ENCODE results near the gene PCDHA6. TPM values are rescaled to one million over a fixed set of nuclear protein-coding genes. Genes with fewer than 3 reads are reported as not detected.
"Not testable (repeated sequence)": the region's sequence is repeated elsewhere in the genome, so short reads cannot be mapped to it uniquely, and the experiment has no call there.

PCDHA6 gene
- total RNA-seq, 4 donors from 2014 or later: 0.12 to 1.5 (median 0.99) TPM

DNA sequence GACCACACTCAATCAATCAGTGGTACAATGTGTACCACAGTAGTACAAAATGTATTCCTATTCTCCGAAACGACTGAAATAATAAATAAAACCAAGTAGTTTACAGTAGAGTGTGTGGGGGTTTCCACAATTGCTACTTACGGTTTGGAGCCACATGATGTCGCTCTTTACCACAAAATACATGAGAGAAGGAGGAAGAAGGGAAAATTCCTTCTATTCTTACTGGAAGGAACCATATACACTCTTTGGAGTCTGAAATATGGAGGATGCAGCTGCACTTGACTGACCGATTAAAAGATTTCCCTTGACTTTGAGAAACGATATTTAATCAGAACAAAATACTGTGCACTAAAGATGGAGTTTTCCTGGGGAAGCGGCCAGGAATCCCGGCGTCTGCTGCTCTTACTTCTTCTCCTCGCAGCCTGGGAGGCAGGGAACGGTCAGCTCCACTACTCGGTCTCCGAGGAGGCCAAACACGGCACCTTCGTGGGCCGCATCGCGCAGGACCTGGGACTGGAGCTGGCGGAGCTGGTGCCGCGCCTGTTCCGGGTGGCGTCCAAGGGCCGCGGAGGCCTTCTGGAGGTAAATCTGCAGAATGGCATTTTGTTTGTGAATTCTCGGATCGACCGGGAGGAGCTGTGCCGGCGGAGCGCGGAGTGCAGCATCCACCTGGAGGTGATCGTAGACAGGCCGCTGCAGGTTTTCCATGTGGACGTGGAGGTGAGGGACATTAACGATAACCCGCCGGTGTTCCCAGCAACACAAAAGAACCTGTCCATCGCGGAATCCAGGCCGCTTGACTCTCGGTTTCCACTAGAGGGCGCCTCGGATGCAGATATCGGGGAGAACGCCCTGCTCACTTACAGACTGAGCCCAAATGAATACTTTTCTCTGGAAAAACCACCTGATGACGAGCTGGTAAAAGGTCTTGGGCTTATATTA lies 20.7 kb upstream of the PCDHA6 start, which contains the start of gene PCDHA4:
Gene PCDHA4 (plus strand): TSS at position 235 of the 942 bp plus-strand sequence.
- ATAC-seq (ENCODE audit: low FRiP score) (peak; percentile 78), DNase-seq (ENCODE audit: low spot score) (no peak)
- TF ChIP-seq, protein P1, sequence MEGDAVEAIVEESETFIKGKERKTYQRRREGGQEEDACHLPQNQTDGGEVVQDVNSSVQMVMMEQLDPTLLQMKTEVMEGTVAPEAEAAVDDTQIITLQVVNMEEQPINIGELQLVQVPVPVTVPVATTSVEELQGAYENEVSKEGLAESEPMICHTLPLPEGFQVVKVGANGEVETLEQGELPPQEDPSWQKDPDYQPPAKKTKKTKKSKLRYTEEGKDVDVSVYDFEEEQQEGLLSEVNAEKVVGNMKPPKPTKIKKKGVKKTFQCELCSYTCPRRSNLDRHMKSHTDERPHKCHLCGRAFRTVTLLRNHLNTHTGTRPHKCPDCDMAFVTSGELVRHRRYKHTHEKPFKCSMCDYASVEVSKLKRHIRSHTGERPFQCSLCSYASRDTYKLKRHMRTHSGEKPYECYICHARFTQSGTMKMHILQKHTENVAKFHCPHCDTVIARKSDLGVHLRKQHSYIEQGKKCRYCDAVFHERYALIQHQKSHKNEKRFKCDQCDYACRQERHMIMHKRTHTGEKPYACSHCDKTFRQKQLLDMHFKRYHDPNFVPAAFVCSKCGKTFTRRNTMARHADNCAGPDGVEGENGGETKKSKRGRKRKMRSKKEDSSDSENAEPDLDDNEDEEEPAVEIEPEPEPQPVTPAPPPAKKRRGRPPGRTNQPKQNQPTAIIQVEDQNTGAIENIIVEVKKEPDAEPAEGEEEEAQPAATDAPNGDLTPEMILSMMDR (IDR thresholded peaks at IDR 0.05): no peak

DNA sequence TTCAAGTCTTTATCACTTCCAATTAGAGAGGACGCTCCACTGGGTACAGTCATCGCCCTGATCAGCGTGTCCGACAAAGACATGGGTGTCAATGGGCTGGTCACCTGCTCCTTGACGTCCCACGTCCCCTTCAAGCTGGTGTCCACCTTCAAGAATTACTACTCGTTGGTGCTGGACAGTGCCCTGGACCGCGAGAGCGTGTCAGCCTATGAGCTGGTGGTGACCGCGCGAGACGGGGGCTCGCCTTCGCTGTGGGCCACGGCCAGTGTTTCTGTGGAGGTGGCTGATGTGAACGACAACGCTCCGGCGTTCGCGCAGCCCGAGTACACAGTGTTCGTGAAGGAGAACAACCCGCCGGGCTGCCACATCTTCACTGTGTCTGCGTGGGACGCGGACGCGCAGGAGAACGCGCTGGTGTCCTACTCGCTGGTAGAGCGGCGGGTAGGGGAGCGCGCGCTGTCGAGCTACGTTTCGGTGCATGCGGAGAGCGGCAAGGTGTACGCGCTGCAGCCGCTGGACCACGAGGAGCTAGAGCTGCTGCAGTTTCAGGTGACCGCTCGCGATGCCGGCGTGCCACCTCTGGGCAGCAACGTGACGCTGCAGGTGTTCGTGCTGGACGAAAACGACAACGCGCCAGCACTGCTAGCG lies 19.4 kb upstream of the PCDHA6 start:
- not testable (repeated sequence) for ATAC-seq (ENCODE audit: low FRiP score); DNase-seq (ENCODE audit: low spot score)

DNA sequence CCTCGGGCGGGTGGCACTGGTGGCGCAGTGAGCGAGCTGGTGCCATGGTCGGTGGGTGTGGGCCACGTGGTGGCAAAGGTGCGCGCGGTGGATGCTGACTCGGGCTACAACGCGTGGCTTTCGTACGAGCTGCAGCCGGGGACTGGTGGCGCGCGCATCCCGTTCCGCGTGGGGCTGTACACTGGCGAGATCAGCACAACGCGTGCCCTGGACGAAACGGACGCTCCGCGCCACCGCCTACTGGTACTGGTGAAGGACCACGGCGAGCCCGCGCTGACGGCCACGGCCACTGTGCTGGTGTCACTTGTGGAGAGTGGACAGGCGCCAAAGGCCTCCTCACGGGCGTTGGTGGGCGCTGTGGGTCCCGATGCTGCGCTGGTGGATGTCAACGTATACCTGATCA lies 18.9 kb upstream of the PCDHA6 start:
- ATAC-seq (ENCODE audit: low FRiP score) (no peak), DNase-seq (ENCODE audit: low spot score) (no peak)

DNA sequence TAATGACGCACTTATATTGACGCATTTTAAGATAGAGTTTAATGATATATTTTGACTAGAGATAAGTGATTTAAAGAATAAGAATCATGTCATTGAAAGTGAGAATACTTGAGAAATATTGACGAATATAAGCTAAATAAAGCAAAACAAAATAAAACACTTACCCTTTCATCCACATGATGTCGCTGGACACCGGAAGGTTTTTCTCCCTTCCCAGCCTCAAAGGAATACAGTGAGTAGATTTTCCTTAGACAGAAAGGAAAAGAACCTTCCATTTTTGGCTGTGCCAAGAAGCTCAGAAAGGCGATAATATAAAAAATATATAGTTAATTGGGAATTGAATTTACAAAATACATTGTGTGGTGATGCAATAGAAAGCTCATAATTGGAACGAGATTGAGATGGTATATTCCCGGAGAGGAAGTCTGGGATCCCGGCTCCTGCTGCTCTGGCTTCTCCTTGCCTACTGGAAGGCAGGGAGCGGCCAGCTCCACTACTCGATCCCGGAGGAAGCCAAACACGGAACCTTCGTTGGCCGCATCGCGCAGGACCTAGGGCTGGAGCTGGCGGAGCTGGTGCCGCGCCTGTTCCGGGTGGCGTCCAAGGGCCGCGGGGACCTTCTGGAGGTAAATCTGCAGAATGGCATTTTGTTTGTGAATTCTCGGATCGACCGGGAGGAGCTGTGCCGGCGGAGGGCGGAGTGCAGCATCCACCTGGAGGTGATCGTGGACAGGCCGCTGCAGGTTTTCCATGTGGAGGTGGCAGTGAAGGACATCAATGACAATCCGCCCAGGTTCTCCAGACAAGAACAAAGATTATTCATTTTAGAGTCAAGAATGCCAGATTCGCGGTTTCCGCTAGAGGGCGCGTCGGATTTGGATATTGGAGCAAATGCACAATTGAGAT lies 6.1 kb upstream of the PCDHA6 start, which contains the start of gene PCDHA5:
Gene PCDHA5 (plus strand): TSS at position 239 of the 906 bp plus-strand sequence.
- no peak for DNase-seq (ENCODE audit: low spot score)
- TF ChIP-seq, protein P1 (IDR thresholded peaks at IDR 0.05): no peak

More for the DNA sequence above, 18.9 kb upstream of the PCDHA6 start:
- TF ChIP-seq, protein P1 (IDR thresholded peaks at IDR 0.05): no peak

DNA sequence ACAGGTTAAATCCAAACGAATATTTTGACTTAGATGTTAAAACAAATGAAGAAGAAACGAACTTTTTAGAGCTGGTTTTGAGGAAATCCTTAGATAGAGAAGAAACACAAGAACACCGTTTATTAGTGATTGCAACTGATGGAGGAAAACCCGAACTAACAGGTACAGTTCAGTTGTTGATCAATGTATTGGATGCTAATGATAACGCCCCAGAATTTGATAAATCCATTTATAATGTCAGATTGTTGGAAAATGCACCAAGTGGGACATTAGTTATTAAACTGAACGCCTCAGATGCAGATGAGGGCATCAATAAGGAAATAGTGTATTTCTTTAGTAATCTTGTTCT lies 5.5 kb upstream of the PCDHA6 start:
- ATAC-seq (ENCODE audit: low FRiP score) (no peak), DNase-seq (ENCODE audit: low spot score) (no peak)
- TF ChIP-seq, protein P1 (IDR thresholded peaks at IDR 0.05): no peak

More for the DNA sequence above, 6.1 kb upstream of the PCDHA6 start, which contains the start of gene PCDHA5:
- no peak for ATAC-seq (ENCODE audit: low FRiP score)

DNA sequence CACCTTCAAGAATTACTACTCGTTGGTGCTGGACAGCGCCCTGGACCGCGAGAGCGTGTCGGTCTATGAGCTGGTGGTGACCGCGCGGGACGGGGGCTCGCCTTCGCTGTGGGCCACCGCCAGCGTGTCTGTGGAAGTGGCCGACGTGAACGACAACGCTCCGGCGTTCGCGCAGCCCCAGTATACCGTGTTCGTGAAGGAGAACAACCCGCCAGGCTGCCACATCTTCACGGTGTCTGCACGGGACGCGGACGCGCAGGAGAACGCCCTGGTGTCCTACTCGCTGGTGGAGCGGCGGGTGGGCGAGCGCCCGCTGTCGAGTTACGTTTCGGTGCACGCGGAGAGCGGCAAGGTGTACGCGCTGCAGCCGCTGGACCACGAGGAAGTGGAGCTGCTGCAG lies 4.8 kb upstream of the PCDHA6 start:
- not testable (repeated sequence) for ATAC-seq (ENCODE audit: low FRiP score); DNase-seq (ENCODE audit: low spot score)

DNA sequence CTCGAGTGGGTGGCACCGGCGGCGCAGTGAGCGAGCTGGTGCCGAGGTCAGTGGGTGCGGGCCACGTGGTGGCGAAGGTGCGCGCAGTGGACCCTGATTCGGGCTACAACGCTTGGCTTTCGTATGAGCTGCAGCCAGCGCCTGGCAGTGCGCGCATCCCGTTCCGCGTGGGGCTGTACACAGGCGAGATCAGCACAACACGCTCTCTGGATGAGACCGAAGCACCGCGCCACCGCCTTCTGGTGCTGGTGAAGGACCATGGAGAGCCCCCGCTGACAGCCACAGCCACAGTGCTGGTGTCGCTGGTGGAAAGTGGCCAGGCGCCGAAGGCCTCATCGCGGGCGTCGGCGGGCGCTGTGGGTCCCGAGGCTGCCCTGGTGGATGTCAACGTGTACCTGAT lies 4.3 kb upstream of the PCDHA6 start:
- TF ChIP-seq, protein P1 (IDR thresholded peaks at IDR 0.05): no peak
- no peak for ATAC-seq (ENCODE audit: low FRiP score)
- DNase-seq (ENCODE audit: low spot score): no peak
